ENCODE results near the gene MAGOH.

GRCh38 chr1:53258216-53258615 lies 19.9 kb upstream of the MAGOH start:
- TF ChIP-seq CREB5 (CRISPR knock-in tag; IDR thresholded peaks at IDR 0.05; ENCODE audit: low read depth) (no peak), ZFP30 (CRISPR knock-in tag; IDR thresholded peaks at IDR 0.05) (no peak), ZNF70 (CRISPR knock-in tag; IDR thresholded peaks at IDR 0.05) (no peak), SNAI2 (CRISPR knock-in tag; IDR thresholded peaks at IDR 0.05) (no peak), ARNTL (CRISPR knock-in tag; IDR thresholded peaks at IDR 0.05; ENCODE audit: borderline replicate concordance, low read depth) (no peak), POU6F1 (CRISPR knock-in tag; IDR thresholded peaks at IDR 0.05; ENCODE audit: borderline replicate concordance, low read depth) (no peak), RARB (CRISPR knock-in tag; IDR thresholded peaks at IDR 0.05) (no peak), PATZ1 (CRISPR knock-in tag; IDR thresholded peaks at IDR 0.05; ENCODE audit: borderline replicate concordance) (no peak)
